B cell (primary cell): ENCODE results near the gene UTRN. TPM values are rescaled to one million over a fixed set of nuclear protein-coding genes. Genes with fewer than 3 reads are reported as not detected.
A peak's percentile ranks its signal among the peaks of the same experiment; 100 is the strongest.

Experiments
- ATAC-seq: fragments of 200-7000 bp; cut with Tn5 transposase; one replicate; pipeline ENCODE4 v1.10.0; 2021; ENCODE audit warnings: low read depth, mild to moderate bottlenecking, moderate number of reproducible peaks, moderate library complexity
- CTCF ChIA-PET: fragments of 350-600 bp; sonication (Branson Sonifier 250); formaldehyde crosslinking; loops from one replicate; lab custom pipeline; 2021; ENCODE audit warnings: antibody characterized with exemption, inconsistent platforms; lab: Charles Lee
- POLR2A ChIA-PET: fragments of 350-600 bp; sonication (Branson Sonifier 250); formaldehyde crosslinking; loops from one replicate; lab custom pipeline; 2021; ENCODE audit warnings: antibody characterized with exemption; lab: Charles Lee
- DNase-seq: peaks from one replicate; pipeline ENCODE4 v3.0.0; 2013
- H2AFZ ChIP-seq: 2 replicates; pipeline ENCODE4 v1.6.1; 2012; ENCODE audit warnings: mild to moderate bottlenecking, low read depth, low read length; ENCODE audit not compliant: insufficient read depth, poor library complexity, severe bottlenecking
- H3K27ac ChIP-seq, 2 donors: 1 replicate in 1 of 2; 2 replicates in 1 of 2; pipeline ENCODE4 v1.5.1; 2012 to 2013; ENCODE audit warnings: low read length in 2 of 2, mild to moderate bottlenecking in 2 of 2, moderate library complexity in 1 of 2
- H3K27me3 ChIP-seq, 4 experiments: fragments of 200-600 bp in 1 of 4; sonication (generic) in 1 of 4; replicated peaks in 1 of 4; 1 replicate in 2 of 4; 2 replicates in 2 of 4; pipeline versions ENCODE4 v1.6.1 to v1.7.0; 2013 to 2016; ENCODE audit warnings: low read length in 3 of 4, mild to moderate bottlenecking in 2 of 4, mixed read lengths in 1 of 4, moderate library complexity in 1 of 4; ENCODE audit not compliant: insufficient read depth in 4 of 4, control insufficient read depth in 3 of 4; ENCODE audit errors: control extremely low read depth in 1 of 4
- H3K36me3 ChIP-seq, 2 experiments: replicated peaks in 1 of 2; 1 replicate in 1 of 2; 2 replicates in 1 of 2; pipeline versions ENCODE4 v1.6.1 to v1.7.1; 2013; ENCODE audit warnings: low read length in 1 of 2; ENCODE audit not compliant: insufficient read depth in 2 of 2, control insufficient read depth in 1 of 2; ENCODE audit errors: control extremely low read depth in 1 of 2, extremely low read depth in 1 of 2
- H3K4me1 ChIP-seq, 2 donors: fragments of 200-600 bp in 1 of 2; sonication (generic) in 1 of 2; 1 replicate in 1 of 2; 2 replicates in 1 of 2; pipeline versions ENCODE4 v1.5.1 to v1.6.1; 2013 to 2017; ENCODE audit warnings: low read length in 2 of 2; ENCODE audit not compliant: control insufficient read depth in 2 of 2, insufficient read depth in 2 of 2
- H3K4me2 ChIP-seq: replicated peaks from 2 replicates; pipeline ENCODE3; 2012; ENCODE audit warnings: mild to moderate bottlenecking, low read depth, low read length; ENCODE audit not compliant: poor library complexity, severe bottlenecking
- H3K4me3 ChIP-seq, 5 experiments: fragments of 200-600 bp in 1 of 5; sonication (generic) in 1 of 5; 1 replicate in 3 of 5; 2 replicates in 2 of 5; pipeline versions ENCODE4 v1.5.1 to v1.7.0; 2011 to 2016; ENCODE audit warnings: low read length in 4 of 5, mild to moderate bottlenecking in 4 of 5, low read depth in 2 of 5, control low read depth in 1 of 5, moderate library complexity in 1 of 5; ENCODE audit not compliant: insufficient read depth in 1 of 5; ENCODE audit errors: control extremely low read depth in 1 of 5, extremely low read depth in 1 of 5
- H3K79me2 ChIP-seq: fragments of 200-600 bp; sonication (generic); one replicate; pipeline ENCODE4 v1.6.0; 2016; ENCODE audit warnings: low read length; ENCODE audit not compliant: control insufficient read depth, insufficient read depth
- H3K9ac ChIP-seq: fragments of 200-600 bp; sonication (generic); 2 replicates; pipeline ENCODE4 v1.6.1; 2017; ENCODE audit warnings: mild to moderate bottlenecking, low read length, moderate library complexity
- H3K9me3 ChIP-seq, 3 donors: one replicate each; pipeline versions ENCODE4 v1.6.1 to v1.7.1; 2013; ENCODE audit warnings: low read length in 2 of 3; ENCODE audit not compliant: control insufficient read depth in 2 of 3, insufficient read depth in 1 of 3; ENCODE audit errors: control extremely low read depth in 1 of 3
- H4K20me1 ChIP-seq: 2 replicates; pipeline ENCODE4 v1.6.0; 2012; ENCODE audit warnings: mild to moderate bottlenecking, low read length; ENCODE audit not compliant: insufficient read depth, control insufficient read depth, poor library complexity, severe bottlenecking
- H3K27ac Mint-ChIP-seq: one replicate; pipeline ENCODE4 v1.8.0; 2021; ENCODE audit warnings: mixed read lengths
- H3K27me3 Mint-ChIP-seq: one replicate; pipeline ENCODE4 v1.8.0; 2021; ENCODE audit warnings: mixed read lengths
- H3K4me1 Mint-ChIP-seq: one replicate; pipeline ENCODE4 v1.8.0; 2021; ENCODE audit warnings: mixed read lengths
- H3K4me3 Mint-ChIP-seq: one replicate; pipeline ENCODE4 v1.8.0; 2021; ENCODE audit warnings: mixed read lengths
- H3K9me3 Mint-ChIP-seq: one replicate; pipeline ENCODE4 v1.8.0; 2022; ENCODE audit warnings: mixed read lengths; ENCODE audit not compliant: insufficient read depth
- CTCF ChIP-seq: fragments of 200-600 bp; IDR thresholded peaks from one replicate; pipeline ENCODE4 v1.8.0; 2022; ENCODE audit warnings: antibody characterized with exemption, mild to moderate bottlenecking
- EZH2 ChIP-seq: IDR thresholded peaks from 2 replicates; pipeline ENCODE4 v1.6.1; 2012; ENCODE audit warnings: borderline replicate concordance, low read depth, mild to moderate bottlenecking, moderate library complexity, low read length; ENCODE audit not compliant: insufficient read depth, poor library complexity, severe bottlenecking
- WGBS: methylation state at CpG from one replicate; pipeline ENCODE4 v1.1.5; 2013; ENCODE audit warnings: missing lambda C conversion rate; ENCODE audit not compliant: insufficient coverage; 5-methylcytosine and 5-hydroxymethylcytosine counted together
- intact Hi-C: fragments of 100-400 bp; cut with micrococcal nuclease; formaldehyde crosslinking; loops from one replicate; pipeline ENCODE4 v1.10.0; 2022
- polyA plus RNA-seq: library from polyadenylated mRNA; depleted of rRNA; stranded (reverse); fragments of >200 nt; gene quantifications from 2 replicates; pipeline ENCODE4 v1.2.3, GENCODE V29; 2012
- total RNA-seq, 2 donors: library from RNA; stranded (reverse); fragments of 120-200 nt in 1 of 2; gene quantifications; 1 replicate in 1 of 2; 2 replicates in 1 of 2; pipeline versions ENCODE4 v1.2.3 to v1.2.4, GENCODE V29; 2013 to 2022

UTRN gene
- total and polyA plus RNA-seq, 2 donors (not counting 1 experiment from before 2014, with no cell fraction given) = 40.0 to 224 TPM

- DNase-seq (no peak), ATAC-seq (no peak)
- Mint-ChIP-seq H3K27ac (no peak overlapping the region), H3K27me3 (no peaks in the 10 kb centered on the region), H3K4me3 (no peak overlapping the region), H3K4me1 (peaks cover 20% of the 10 kb centered on the region), H3K9me3 (peaks cover 4% of the 10 kb centered on the region)
- CTCF ChIA-PET = interaction anchor here (0.7 to 1.8 kb wide), 3 partner anchors 50 to 215 kb away, joined by 3 to 11 read pairs (median 4); no protein-coding TSS in a partner anchor
- no peak overlapping the region for H3K27ac ChIP-seq
- intact Hi-C loops = loop anchor here (2.0 to 5.0 kb wide), 3 partner anchors 19 to 86 kb away; partner anchors contain the start of gene UTRN
- peak overlapping the region; percentile 50 for H3K4me2 ChIP-seq
- H4K20me1 ChIP-seq = no peaks in the 10 kb centered on the region
- no peaks in the 10 kb centered on the region for H3K27me3 ChIP-seq
- H3K79me2 ChIP-seq = no peaks in the 10 kb centered on the region
- peaks cover 2 to 7% (median 4%) of the 10 kb centered on the region in 3 donors for H3K9me3 ChIP-seq
- no peak overlapping the region for H3K9ac ChIP-seq
- no peak overlapping the region for H3K4me3 ChIP-seq
- TF ChIP-seq EZH2 = no peak
- no peak for TF ChIP-seq CTCF
- 100% methylated on average over 4 of the region's 6 CpGs for WGBS
- peaks cover 17% of the 10 kb centered on the region in 2 donors for H3K4me1 ChIP-seq
- no peak overlapping the region for H2AFZ ChIP-seq
- POLR2A ChIA-PET = no interaction called here
- H3K36me3 ChIP-seq = no peaks in the 10 kb centered on the region
Observed at GRCh38 chr6:144266091-144266649, 19.0 kb upstream of the UTRN start.

- H3K4me1 Mint-ChIP-seq = peaks cover 20% of the 10 kb centered on the region
- Histone ChIP-seq H3K79me2 (no peaks in the 10 kb centered on the region), H3K36me3 (no peaks in the 10 kb centered on the region), H3K27ac (no peak overlapping the region), H2AFZ (no peak overlapping the region), H3K4me2 (no peak overlapping the region), H3K4me1 (peaks cover 14 to 17% of the 10 kb centered on the region in 2 donors), H4K20me1 (no peaks in the 10 kb centered on the region), H3K27me3 (no peaks in the 10 kb centered on the region), H3K9ac (no peak overlapping the region), H3K9me3 (no peaks in the 10 kb centered on the region), H3K4me3 (no peak overlapping the region)
- peaks cover 2% of the 10 kb centered on the region for H3K9me3 Mint-ChIP-seq
- intact Hi-C loops = loop anchor here (5.0 kb wide), 2 partner anchors 52 to 83 kb away; no protein-coding TSS in a partner anchor
- no peak overlapping the region for H3K27ac Mint-ChIP-seq
- no peaks in the 10 kb centered on the region for H3K27me3 Mint-ChIP-seq
- 100% methylated on average over 1 of the region's 4 CpGs for WGBS
- DNase-seq = no peak
- no peak for ATAC-seq
- no peak for TF ChIP-seq CTCF
- no peak for TF ChIP-seq EZH2
- no peak overlapping the region for H3K4me3 Mint-ChIP-seq
- ChIA-PET CTCF (interaction anchor here (0.6 kb wide), 1 partner anchor 10 kb away, joined by 3 read pairs; no protein-coding TSS in a partner anchor), POLR2A (no interaction called here)
Observed at GRCh38 chr6:144268794-144269349, 16.3 kb upstream of the UTRN start.
